NT2/D1 (cell line): ENCODE data around the gene CYP26C1.

ENCODE experiments used
- YY1 ChIP-seq: IDR thresholded peaks from 2 replicates; pipeline ENCODE4 v1.6.1; 2011; ENCODE audit not compliant: insufficient read length, insufficient read depth
- ZNF274 ChIP-seq: IDR thresholded peaks from 2 replicates; pipeline ENCODE4 v1.6.1; 2011; ENCODE audit warnings: mild to moderate bottlenecking, low read depth, low read length

DNA sequence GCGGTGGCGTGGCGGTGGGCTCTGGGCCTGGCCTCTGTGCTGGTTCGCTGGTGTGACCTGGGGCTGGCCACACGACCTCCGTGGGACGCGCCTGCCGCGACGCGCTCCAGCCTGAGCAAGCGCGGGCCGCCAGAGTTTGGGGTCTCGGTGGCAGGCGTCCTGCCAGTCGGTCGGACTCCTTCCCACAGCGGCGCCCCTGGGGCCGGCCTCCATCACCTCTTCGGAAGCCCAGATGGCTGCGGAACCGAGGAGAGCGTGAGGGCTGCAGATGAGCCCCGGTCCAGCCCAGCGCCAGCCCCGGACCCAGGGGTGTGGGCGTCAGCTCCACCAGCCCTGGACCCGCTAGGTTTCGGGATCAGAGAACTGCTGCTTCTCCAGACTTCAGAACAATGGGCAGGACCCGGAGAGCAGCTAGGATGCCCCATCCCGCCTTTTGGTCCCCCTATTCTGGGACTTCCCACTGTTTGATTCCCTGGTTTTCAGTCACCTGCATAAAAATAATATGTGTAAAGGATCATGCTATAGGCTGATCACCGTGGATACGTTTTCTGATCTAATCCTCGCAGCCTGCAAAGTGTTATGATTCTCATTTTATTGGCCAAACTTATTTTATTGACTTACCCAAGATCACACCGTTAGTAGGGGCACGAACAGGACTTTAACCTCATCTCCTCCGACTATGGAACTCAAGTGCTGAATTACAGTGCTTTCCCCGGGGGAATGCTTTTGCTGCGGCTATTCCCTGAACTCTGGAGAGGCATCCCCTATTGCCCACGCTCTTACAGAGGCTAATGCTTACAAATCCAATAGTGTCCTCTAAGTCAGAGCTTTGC, 2.8 kb downstream of the CYP26C1 start:
- TF ChIP-seq YY1 (no peak), ZNF274 (no peak)
